ENCODE measurements around the gene SCO1.

DNA sequence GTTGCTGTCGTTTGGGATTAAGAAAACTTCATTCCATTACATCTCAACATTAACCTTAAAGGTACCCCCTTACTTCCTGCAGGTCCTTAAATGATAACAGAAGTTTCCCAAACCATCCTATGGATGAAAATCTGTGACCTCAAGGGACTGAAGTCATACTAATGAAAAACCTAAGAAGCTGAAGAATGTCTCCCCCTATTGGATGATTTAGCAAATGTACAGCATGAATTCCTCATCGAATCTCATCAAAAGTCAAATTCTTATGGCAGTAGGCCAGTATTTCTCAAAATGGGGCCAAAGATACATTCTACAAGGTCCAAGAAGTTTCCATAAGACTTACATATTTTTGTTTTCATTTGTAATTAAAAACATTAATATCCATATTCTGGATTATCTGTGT is 13.5 kb downstream of the SCO1 start:
- TF ChIP-seq, protein P1, sequence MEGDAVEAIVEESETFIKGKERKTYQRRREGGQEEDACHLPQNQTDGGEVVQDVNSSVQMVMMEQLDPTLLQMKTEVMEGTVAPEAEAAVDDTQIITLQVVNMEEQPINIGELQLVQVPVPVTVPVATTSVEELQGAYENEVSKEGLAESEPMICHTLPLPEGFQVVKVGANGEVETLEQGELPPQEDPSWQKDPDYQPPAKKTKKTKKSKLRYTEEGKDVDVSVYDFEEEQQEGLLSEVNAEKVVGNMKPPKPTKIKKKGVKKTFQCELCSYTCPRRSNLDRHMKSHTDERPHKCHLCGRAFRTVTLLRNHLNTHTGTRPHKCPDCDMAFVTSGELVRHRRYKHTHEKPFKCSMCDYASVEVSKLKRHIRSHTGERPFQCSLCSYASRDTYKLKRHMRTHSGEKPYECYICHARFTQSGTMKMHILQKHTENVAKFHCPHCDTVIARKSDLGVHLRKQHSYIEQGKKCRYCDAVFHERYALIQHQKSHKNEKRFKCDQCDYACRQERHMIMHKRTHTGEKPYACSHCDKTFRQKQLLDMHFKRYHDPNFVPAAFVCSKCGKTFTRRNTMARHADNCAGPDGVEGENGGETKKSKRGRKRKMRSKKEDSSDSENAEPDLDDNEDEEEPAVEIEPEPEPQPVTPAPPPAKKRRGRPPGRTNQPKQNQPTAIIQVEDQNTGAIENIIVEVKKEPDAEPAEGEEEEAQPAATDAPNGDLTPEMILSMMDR (IDR thresholded peaks at IDR 0.05) = peak in 1 of 4 experiments; percentile 18
- TF ChIP-seq POLR2A (IDR thresholded peaks at IDR 0.05) (no peak), POLR2AphosphoS5 (IDR thresholded peaks at IDR 0.05) (no peak)

Data from sigmoid colon (tissue), 4 donors.